PC-9 (cell line): ENCODE results near the gene ITGB7.

ENCODE experiments used
- CTCF ChIP-seq: fragments of 200-600 bp; sonication (generic); conservative IDR thresholded peaks from 2 replicates; pipeline ENCODE4 v1.6.1; 2017; ENCODE audit warnings: mixed run types, antibody characterized with exemption, mild to moderate bottlenecking, moderate library complexity
- EZH2 ChIP-seq: fragments of 200-600 bp; sonication (generic); IDR thresholded peaks from 2 replicates; pipeline ENCODE4 v1.8.0; 2017; ENCODE audit warnings: antibody characterized with exemption, low read depth

GRCh38 chr12:53214687-53215455 is 7.8 kb upstream of the ITGB7 start:
- TF ChIP-seq CTCF (no peak), EZH2 (no peak)
